ENCODE results near the gene CHADL.

Gene CHADL

DNA sequence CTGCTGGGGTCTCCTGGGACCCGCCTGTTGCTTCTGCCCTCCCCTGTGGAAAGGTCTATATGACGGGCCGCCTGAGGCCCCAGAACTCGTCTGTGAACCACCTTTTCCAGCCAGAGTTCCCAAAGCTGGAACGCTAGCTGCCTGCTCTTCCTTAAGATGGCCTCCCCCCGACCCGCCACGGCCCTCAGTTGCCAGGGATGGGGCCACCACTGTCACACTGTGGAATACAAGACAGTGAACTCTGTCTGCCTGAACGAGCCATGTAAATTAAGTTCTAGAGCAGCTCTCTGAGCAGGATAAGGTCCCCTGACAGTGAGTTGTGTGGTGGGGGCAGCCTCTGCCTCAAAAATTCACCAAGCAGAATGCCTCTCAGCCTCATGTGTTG, 10.3 kb downstream of the CHADL start:
- DNase-seq (ENCODE audit: low read depth in 2 of 3, low spot score in 1 of 3), result no peak

DNA sequence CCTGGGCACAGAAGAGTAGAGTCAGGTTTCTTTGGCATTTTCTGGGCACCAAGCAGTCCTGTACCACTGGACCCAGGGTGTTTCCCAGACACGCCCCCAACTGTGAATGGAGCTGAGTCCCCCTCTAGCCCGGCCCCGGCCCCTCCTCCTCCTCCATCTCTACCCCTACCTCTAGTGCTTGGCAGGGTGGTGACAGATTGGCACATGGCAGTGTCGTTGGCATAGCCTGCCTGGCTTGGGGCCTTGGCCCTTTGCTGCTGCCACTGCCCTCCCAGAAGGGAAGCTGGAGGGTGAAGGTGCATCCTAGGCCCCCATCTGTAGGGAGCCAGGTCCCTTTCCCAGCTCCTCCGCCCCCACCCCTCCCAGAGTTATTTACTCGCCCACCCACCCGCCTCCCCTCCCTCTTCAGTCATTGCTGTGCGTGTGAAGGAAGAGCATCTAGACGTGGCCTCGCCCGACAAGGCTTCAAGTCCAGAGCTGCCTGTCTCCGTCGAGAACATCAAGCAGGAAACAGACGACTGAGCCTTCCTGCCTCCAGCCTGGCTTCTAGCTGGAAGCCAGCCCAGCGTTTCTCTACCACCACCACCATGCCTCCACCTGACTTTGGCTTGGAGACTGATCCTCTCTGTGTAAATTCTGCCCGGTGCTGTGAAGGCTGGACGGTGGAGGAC, 10.9 kb downstream of the CHADL start:
- DNase-seq (ENCODE audit: low read depth in 2 of 3, low spot score in 1 of 3), result no peak

DNA sequence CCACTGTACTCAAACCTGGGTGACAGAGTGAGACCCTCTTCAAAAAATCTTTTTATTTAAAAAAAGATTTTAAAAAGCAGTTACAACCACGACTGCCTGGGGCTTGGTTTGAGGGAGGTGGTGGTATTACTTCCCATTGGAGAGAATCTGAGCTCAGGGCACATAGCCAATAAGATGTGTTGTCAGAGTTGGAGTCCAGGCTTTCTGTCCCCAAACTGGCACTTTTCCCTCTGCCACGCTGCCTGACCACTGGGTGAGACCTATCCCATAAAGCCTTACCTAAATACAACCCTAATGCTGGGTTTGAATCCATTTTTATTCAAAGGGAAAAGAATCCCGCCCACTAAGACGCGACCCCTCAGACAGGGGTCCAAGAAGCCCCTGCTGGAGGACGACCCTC, 11.5 kb downstream of the CHADL start:
- no peak for DNase-seq (ENCODE audit: low read depth in 2 of 3, low spot score in 1 of 3)

DNA sequence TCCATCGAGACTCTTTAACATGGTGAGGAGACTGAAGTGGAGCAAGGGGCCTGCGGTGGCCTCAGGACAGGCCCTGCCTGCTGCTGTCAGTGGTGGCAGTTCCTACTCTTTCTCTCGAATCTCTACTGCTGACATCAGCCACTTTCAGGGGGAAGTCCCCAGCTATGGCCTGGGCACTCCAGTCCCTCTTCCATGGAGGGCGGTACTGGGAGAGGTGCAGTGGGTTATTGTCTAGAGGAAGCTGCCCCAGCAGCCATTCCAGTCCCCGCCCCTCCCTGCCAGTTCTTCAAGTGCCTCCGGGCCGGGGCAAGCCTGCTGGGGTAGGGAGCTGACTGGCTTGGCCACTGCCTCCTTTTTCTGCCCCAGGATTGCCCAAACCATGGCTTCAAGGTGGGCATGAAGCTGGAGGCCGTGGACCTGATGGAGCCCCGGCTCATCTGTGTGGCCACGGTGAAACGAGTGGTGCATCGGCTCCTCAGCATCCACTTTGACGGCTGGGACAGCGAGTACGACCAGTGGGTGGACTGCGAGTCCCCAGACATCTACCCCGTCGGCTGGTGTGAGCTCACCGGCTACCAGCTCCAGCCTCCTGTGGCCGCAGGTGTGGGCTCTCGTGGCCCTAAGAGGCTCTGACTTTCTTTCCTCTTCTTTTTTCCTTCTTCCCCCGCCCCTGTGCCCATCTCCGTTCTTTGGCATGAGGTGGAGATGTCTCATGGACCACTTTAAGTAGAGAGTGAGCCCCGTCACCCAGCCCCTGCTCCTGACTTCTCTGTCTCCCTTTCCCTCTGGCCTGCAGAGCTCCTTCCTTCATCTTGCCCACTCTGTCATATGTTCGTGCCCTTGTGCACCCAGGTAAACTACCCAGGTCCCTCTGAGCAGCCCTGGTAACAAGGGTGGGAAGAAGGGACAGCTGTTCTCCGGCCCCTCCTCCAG, 13.7 kb downstream of the CHADL start:
- DNase-seq (ENCODE audit: low read depth in 2 of 3, low spot score in 1 of 3), result no peak

DNA sequence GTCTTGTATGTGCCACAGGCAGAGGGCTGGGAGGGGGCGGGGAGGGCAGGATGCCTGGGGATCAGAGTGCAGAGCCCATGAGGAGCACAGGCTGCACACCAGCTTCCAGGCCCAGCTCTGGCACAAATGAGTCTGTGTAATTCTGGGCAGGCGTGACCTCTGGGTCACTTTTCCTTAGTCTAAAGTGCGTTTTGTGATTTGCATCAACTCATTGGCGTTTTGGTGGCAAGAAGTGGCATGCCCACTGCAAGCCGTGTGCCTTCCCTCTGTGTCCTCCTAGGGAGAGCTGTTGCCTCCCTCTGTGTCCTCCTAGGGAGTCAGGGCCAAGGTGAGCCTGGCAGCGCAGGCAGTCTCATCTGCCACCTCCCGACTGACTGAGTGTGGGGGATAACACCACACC, 17.2 kb downstream of the CHADL start:
- DNase-seq (ENCODE audit: low read depth in 2 of 3, low spot score in 1 of 3), result no peak

DNA sequence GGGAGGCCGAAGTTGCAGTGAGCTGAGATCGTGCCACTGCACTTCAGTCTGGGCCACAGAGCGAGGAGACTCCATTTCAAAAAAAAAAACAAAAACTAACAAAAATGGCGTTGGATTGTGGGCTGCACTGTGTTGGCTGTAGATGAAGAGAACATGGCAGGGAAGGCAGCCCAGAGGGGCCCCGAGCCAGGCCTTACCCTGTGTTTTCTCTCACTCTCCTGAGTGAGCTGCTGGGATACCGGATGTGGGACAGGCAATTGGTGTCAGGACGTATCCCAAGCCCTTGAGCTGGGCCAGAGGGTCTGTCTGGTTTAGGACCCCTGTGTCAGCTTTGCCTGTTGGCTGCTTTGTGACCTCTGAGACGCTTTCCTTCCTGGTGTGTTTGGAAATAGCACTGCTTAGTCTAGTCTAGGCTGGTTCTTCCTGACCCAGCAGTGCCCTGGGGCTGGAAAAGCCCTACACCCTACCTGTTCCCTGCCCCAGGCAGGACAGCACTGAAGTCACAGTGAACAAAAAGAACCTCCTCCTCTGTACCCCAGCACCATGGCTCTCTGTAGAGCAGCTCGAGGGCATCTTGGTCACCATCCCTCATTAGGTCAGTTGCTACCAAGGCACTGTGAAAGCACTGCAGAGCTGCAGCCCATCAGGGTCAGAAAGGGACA, 17.8 kb downstream of the CHADL start:
- DNase-seq (ENCODE audit: low read depth in 2 of 3, low spot score in 1 of 3), result no peak

DNA sequence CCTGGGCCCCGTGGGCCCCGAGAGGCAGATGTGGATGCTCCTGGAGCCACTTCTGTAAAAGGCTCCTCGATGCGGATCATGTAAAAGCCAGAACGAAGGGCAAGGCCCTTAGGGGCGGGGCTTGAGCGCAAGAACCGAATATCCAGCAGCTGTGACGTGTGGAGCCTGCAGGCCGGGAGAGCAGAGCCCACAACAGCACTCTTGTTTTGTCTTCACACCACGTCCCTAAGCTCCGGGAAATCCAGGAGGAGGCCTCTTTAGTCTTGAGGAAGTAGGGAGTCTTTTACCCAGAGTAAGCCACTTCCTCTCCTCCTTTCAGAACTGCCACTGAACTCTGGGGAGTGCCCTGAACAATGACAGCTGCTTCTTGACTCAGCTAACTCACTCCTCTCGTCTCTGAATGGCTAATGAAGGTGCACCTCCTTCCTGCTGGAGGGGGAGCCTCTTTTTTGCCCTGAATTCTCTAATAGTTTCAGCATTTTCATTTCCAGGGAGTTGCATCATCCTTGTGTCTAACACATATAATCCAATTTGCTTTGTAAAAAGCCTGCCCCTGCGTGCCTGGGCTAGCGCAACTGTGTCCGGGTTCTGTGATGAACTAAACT, 23.1 kb downstream of the CHADL start:
- DNase-seq (ENCODE audit: low read depth in 2 of 3, low spot score in 1 of 3), result peak in 1 of 3 donors; percentile 26

DNA sequence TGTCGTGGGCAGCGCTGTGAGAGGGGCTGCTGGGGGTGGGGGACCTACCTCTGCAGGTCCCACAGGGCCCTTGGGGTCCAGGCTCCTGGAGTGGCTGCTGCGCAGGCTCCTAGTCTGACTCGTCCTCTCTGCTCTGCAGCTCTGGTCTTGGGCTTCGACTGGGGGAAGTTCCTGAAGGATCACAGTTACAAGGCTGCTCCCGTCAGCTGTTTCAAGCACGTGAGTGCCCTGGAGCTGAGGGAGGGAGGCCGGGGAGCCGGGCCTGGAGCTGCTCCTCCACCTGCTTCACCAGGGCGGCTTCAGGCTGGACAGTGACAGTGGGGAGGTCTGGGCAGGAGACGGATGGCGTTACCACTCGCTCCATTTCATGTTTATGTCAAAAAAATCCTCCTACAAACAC, 23.7 kb downstream of the CHADL start:
- no peak for DNase-seq (ENCODE audit: low read depth in 2 of 3, low spot score in 1 of 3)

DNA sequence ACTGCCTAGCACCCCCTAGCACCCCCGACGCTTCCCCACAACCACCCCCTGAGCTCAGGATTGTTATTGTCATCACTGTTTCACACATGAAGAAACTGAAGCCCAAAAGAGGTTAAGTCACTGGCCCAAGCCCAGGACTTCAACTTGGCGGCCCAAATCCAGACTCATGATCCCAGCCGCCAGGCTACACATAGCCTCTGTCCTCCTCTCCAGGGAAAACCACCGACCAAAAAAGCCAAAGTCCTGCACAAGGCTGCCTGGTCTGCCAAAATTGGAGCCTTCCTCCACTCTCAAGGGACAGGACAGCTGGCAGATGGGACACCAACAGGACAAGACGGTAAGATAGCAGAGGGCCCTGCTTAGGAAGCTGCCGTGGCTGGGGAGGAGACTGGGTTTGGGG, 24.8 kb downstream of the CHADL start:
- DNase-seq (ENCODE audit: low read depth in 2 of 3, low spot score in 1 of 3), result no peak

DNA sequence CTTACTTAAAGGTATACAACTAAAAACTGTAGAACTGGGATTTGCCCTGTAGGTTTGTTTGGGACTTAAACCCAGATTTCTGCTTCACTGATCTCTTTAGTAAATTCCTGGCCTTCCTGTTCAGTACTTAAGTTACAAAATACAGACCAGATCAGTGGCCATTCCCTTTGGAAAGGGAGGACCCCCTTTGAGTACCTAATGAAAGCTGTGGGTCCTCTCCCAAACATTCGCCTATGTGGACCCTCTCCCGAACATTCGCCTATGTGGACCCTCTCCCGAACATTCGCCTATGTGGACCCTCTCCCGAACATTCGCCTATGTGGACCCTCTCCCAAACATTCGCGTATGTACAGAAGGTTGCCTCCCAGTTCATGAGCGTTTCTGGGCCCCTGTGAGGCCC, 25.3 kb downstream of the CHADL start:
- DNase-seq (ENCODE audit: low read depth in 2 of 3, low spot score in 1 of 3), result no peak

DNA sequence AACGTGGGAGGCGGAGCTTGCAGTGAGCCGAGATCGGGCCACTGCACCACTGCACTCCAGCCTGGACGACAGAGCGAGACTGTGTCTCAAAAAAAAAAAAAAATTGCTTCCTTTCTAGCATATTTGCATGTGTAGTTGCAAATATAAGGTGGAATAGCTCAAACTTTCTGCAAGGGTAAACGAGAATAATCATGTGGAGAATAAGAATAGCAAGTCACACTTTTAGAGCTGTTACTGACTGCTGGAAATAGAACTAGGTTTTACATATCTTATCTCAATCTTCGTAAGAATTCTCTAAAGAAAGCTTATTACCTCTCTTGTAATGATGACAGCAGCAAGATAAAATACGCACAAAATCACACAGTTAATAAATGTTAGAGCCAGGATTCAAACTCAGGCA, 34.0 kb downstream of the CHADL start:
- DNase-seq (ENCODE audit: low read depth in 2 of 3, low spot score in 1 of 3), result no peak

DNA sequence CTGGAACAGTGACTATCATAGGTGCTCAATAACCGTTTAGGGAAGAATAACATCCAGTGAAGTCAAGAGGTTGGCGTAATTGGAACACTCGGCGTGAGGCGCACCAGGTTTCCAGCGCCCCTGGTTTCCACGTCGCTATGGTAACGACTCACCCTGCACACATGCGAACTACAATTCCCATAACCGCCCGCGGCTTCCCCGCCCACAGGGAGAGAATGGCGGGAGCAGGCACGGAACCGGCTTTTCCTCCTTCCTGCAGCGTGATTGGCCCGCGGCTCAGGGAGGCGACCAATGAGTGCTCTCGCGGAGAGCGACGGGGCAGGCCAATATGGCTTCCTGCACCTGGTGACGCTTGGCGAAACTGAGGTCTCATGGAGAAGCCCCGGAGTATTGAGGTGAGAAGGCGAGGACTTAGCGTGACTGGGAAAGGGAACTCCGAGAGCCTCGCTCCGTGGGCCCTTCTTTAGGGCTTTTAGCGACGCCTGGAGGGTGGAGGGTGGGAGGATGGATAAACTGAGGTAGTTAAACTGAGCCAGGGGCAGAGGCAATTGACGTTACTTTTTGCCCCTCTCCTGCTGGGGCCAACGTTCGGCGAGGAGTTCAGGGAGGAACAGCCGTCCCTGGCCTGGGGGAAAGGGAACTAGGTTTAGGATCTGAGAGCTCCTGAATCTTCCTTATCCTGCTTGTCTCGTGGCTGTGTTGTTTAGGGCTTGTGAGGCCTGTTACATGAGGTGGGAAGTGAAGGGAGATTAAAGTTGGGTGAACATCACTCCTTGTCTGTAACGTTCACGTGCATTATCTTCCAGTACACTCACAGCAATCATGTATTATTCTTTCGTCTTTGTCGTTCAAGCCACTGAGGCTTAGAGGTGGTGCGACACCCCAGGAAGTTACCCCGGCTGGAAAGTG, 35.5 kb downstream of the CHADL start, which contains the start of gene L3MBTL2:
Gene L3MBTL2, plus strand, starts transcription at position 321 of the 909 bp plus-strand sequence. Its CDS starts 51 bp downstream, at position 372.
- DNase-seq (ENCODE audit: low read depth in 2 of 3, low spot score in 1 of 3), result peak; percentile 98

DNA sequence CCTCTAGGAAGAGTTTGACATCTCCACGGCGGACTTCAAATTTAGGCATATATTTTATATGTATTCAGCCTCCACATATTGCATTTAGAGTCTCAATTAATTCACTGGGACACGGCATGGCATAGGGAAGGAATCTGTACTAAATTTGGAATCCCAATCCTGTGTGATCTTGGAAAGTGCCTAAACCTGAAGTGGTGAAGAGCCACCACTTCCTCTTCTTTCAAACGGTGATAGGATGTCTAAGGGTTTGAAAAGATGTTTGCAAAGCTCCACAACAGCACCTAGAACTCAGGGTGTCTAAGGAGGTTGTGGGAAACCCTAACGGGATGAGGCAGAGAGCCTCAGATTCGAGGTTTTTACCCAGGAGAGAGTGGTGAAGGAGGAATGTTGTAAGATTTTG, 36.7 kb downstream of the CHADL start:
- DNase-seq (ENCODE audit: low read depth in 2 of 3, low spot score in 1 of 3), result no peak

DNA sequence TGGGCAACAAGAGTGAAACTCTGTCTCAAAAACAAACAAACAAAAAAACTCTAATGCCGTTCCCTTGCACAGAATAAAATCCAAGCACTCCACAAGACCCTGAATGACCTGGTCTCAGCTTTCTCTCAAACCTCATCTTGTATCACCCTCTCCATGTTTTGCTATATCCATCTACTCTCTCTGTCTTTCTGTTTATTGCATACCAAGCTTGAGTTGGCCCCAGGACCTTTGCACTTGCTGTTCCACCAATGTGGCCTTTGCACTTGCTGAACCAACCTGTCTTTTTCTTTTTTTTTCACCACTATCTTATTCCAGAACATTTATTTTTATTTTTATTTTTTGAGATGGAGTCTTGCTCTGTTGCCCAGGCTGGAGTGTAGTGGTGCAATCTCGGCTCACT, 37.6 kb downstream of the CHADL start:
- no peak for DNase-seq (ENCODE audit: low read depth in 2 of 3, low spot score in 1 of 3)

DNA sequence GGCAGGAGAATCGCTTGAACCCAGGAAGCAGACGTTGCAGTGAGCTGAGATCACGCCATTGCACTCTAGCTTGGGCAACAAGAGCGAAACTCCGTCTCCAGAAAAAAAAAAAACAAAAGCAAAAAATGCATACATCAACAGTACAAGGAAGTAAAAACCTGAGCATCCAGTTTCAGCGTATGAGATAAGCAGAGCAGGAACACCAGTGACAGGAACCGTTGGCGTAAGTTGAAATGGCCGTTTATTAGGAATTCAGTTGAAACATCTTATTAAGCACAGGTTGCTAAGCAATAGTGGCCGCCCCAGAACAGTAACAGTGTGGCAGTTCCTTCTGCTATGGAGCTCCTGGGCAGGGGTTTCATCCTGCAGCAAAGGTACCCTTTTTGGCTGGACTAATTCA, 39.6 kb downstream of the CHADL start:
- DNase-seq (ENCODE audit: low read depth in 2 of 3, low spot score in 1 of 3), result no peak

DNA sequence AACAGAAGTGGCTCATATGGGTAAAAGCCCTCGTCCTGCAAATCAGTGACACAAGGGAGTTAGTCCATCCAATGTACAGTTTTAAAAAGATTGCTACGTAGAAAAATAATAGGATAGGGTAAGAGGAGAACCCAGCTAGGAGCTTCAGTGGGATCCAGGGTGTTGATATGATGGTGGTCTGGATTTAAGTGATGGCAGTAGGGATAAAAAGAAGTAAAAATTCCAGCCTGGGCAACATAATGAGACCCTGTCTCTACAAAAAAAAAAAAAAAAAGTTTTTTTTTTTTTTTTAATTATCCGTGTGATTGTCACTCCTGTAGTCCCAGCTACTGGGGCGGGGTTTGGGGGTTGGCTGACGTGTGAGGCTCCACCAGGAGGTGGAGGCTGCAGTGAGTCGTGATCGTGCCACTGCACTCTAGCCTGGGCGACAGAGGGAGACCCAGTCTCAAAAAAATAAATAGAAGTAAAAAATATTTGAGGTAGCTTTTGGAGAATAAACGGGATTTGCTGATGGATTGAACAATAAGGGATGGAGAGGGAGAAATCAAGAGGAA, 42.6 kb downstream of the CHADL start:
- peak; percentile 13 to 58 (median 42) for DNase-seq (ENCODE audit: low read depth in 2 of 3, low spot score in 1 of 3)

DNA sequence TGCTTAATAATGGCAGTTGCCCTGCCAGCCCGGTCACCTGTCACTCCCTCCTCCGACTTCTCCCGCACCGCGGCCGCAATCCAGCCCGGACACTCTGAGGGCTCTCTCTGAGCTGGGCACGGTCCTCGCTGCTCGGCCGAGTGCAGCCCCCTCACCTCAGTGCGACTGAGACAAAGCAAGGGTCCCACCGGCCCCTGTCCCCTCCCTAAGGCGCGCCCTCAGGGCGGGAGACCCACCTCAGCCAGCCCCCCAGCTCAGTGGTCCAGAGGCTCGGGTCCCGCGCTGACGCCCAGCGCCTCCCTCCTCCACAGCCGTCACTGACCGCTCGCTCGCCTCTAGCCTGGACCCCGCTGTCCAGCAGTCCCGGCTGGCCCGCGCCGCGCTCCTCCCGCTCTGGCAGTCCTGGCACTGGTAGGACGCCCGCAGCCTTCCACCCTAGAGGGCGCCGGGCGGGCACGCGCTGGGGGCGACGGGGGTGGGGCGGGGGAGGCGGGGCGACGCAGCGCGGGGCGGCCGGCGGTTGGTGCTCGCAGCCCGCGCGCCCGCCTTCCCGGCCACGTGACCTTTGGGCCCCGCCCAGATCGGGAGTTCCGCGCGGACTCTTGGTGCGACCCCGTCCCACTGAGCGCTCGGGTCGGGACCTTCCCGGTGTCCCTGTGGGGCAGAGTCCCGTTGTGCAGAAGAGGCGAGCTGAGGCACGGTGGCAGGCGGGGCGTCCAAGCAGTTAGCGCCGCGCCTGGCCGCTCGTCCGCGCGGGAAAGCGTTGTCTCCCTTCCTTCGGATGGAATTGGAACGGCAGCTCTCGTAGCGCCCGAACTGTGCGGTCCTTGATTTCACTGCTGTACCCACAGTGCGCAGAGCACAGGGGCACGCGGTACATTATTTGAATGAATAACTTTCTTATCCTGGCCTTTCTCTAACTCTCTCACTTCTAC, 43.4 kb downstream of the CHADL start:
- peak; percentile 39 to 82 (median 73) for DNase-seq (ENCODE audit: low read depth in 2 of 3, low spot score in 1 of 3)

DNA sequence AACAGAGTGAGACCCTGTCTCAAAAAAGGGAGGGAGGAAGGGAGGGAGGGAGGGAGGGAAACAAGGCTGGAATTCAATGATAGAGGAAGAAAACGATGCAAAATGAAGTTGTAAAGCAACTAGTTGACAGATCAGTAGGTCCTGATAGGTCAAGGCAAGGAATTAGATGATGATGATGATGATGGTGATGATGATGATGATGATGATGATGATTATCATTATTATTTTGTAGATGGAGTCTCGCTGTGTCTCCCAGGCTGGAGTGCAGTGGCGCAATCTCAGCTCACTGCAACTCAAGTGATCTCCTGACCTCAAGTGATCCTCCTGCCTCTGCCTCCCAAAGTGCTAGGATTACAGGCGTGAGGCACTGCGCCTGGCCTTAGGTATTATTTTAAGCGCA, 46.9 kb downstream of the CHADL start:
- no peak for DNase-seq (ENCODE audit: low read depth in 2 of 3, low spot score in 1 of 3)

DNA sequence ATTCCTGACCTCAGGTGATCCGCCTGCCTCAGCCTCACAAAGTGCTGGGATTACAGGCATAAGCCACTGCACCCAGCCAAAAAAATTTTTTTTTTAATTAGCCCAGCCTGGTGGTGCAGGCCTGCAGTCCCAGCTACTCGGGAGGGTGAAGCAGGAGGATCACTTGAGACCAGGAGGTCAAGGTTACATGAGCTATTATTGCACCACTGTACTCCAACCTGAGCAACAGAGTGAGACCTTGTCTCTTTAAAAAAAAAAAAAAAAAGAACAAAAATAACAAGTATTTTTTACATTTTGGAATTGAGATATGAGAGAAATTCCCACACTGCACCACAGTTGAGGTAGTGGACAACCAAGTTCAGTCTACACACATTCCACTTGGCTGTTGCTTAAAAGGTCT, 49.3 kb downstream of the CHADL start:
- no peak for DNase-seq (ENCODE audit: low read depth in 2 of 3, low spot score in 1 of 3)
